ENCODE results near the gene GDF3.

- TF ChIP-seq CTCF (IDR thresholded peaks at IDR 0.05) (no peak), POLR2A (IDR thresholded peaks at IDR 0.05) (no peak)
These were observed 376 bp downstream of the GDF3 start for GRCh38 chr12:7695237-7695560.

Measured in uterus (tissue), 2 donors.